CD14-positive monocyte (primary cell): ENCODE results near the gene LDHB. TPM values are rescaled to one million over a fixed set of nuclear protein-coding genes. Genes with fewer than 3 reads are reported as not detected.

Source experiments
- DNase-seq, 3 donors: peaks; one replicate each; pipeline ENCODE4 v3.0.0-alpha.2; 2011 to 2022
- H2AFZ ChIP-seq: 2 replicates; pipeline ENCODE4 v1.6.0; 2012; ENCODE audit warnings: mild to moderate bottlenecking, low read depth, low read length, inconsistent platforms; ENCODE audit not compliant: insufficient read depth, poor library complexity, severe bottlenecking
- H3K27ac ChIP-seq, 2 donors: 1 replicate in 1 of 2; 2 replicates in 1 of 2; pipeline ENCODE4 v1.5.1; 2012 to 2013; ENCODE audit warnings: low read length in 2 of 2, control low read depth in 1 of 2, inconsistent platforms in 1 of 2, low read depth in 1 of 2, mild to moderate bottlenecking in 1 of 2
- H3K27me3 ChIP-seq, 2 donors: one replicate each; pipeline versions ENCODE4 v1.6.0 to v1.6.1; 2011 to 2013; ENCODE audit warnings: low read length in 2 of 2; ENCODE audit not compliant: control insufficient read depth in 2 of 2, insufficient read depth in 2 of 2
- H3K36me3 ChIP-seq, 2 donors: replicated peaks in 1 of 2; 1 replicate in 1 of 2; 2 replicates in 1 of 2; pipeline versions ENCODE4 v1.5.1 to v1.6.1; 2012 to 2013; ENCODE audit warnings: low read length in 2 of 2, control low read depth in 1 of 2, inconsistent platforms in 1 of 2, mild to moderate bottlenecking in 1 of 2; ENCODE audit not compliant: insufficient read depth in 2 of 2, control insufficient read depth in 1 of 2
- H3K4me1 ChIP-seq, 2 donors: 1 replicate in 1 of 2; 2 replicates in 1 of 2; pipeline versions ENCODE4 v1.5.1 to v1.6.1; 2012 to 2013; ENCODE audit warnings: low read length in 2 of 2, control low read depth in 1 of 2, inconsistent platforms in 1 of 2, mild to moderate bottlenecking in 1 of 2, moderate library complexity in 1 of 2; ENCODE audit not compliant: insufficient read depth in 2 of 2, control insufficient read depth in 1 of 2
- H3K4me2 ChIP-seq: replicated peaks from 2 replicates; pipeline ENCODE3; 2012; ENCODE audit warnings: low read length, moderate library complexity, mild to moderate bottlenecking; ENCODE audit not compliant: poor library complexity, severe bottlenecking; ENCODE audit errors: extremely low read depth
- H3K4me3 ChIP-seq, 3 experiments: fragments of 200-600 bp in 1 of 3; sonication (generic) in 1 of 3; replicated peaks in 1 of 3; 1 replicate in 2 of 3; 2 replicates in 1 of 3; pipeline ENCODE4 v1.5.1; 2011 to 2013; ENCODE audit warnings: low read length in 3 of 3, mild to moderate bottlenecking in 3 of 3, control low read depth in 2 of 3, low read depth in 2 of 3, inconsistent platforms in 1 of 3, moderate library complexity in 1 of 3
- H3K79me2 ChIP-seq: 2 replicates; pipeline ENCODE4 v1.6.0; 2012; ENCODE audit warnings: mild to moderate bottlenecking, control low read depth, inconsistent platforms, low read length, moderate library complexity; ENCODE audit not compliant: insufficient read depth
- H3K9ac ChIP-seq: 2 replicates; pipeline ENCODE4 v1.6.0; 2017; ENCODE audit warnings: low read length, mild to moderate bottlenecking; ENCODE audit not compliant: insufficient read depth, poor library complexity, severe bottlenecking
- H3K9me3 ChIP-seq, 2 donors: replicated peaks in 1 of 2; 1 replicate in 1 of 2; 2 replicates in 1 of 2; pipeline versions ENCODE4 v1.5.1 to v1.6.1; 2012 to 2013; ENCODE audit warnings: low read length in 2 of 2, control low read depth in 1 of 2; ENCODE audit not compliant: control insufficient read depth in 1 of 2, insufficient read depth in 1 of 2
- H4K20me1 ChIP-seq: 2 replicates; pipeline ENCODE4 v1.6.0; 2012; ENCODE audit warnings: mild to moderate bottlenecking, low read length, control low read depth, moderate library complexity; ENCODE audit not compliant: insufficient read depth
- H3K27ac Mint-ChIP-seq, 7 donors: one replicate each; pipeline ENCODE4 v1.8.0; 2020; ENCODE audit warnings: mild to moderate bottlenecking in 7 of 7, mixed read lengths in 7 of 7, moderate library complexity in 6 of 7, inconsistent platforms in 2 of 7
- H3K27me3 Mint-ChIP-seq, 3 donors: one replicate each; pipeline ENCODE4 v1.8.0; 2021 to 2022; ENCODE audit warnings: low read depth in 3 of 3, mild to moderate bottlenecking in 3 of 3, mixed read lengths in 3 of 3, moderate library complexity in 3 of 3, inconsistent platforms in 1 of 3
- H3K36me3 Mint-ChIP-seq, 2 donors: one replicate each; pipeline ENCODE4 v1.8.0; 2020; ENCODE audit warnings: mixed read lengths in 2 of 2, inconsistent platforms in 1 of 2, mild to moderate bottlenecking in 1 of 2
- H3K4me1 Mint-ChIP-seq: one replicate; pipeline ENCODE4 v1.8.0; 2020; ENCODE audit warnings: mild to moderate bottlenecking, mixed read lengths
- H3K4me3 Mint-ChIP-seq, 2 donors: one replicate each; pipeline ENCODE4 v1.8.0; 2020; ENCODE audit warnings: mild to moderate bottlenecking in 2 of 2, mixed read lengths in 2 of 2, moderate library complexity in 1 of 2
- H3K9me3 Mint-ChIP-seq, 7 donors: one replicate each; pipeline ENCODE4 v1.8.0; 2020 to 2022; ENCODE audit warnings: mixed read lengths in 7 of 7, mild to moderate bottlenecking in 6 of 7, moderate library complexity in 6 of 7, inconsistent platforms in 2 of 7
- WGBS: methylation state at CpG from one replicate; pipeline ENCODE4 v1.1.5; 2013; ENCODE audit warnings: missing lambda C conversion rate; ENCODE audit not compliant: insufficient coverage; 5-methylcytosine and 5-hydroxymethylcytosine counted together
- intact Hi-C, 2 donors: fragments of 100-400 bp; cut with micrococcal nuclease; formaldehyde crosslinking; loops; one replicate each; pipeline versions ENCODE4 v1.15.0 to v1.15.1; 2023
- polyA plus RNA-seq, 3 donors: library from polyadenylated mRNA; depleted of rRNA in 1 of 3; unstranded in 2 of 3; stranded (reverse) in 1 of 3; fragments of 300-500 nt in 2 of 3; fragments of >200 nt in 1 of 3; fragmentation: Illumina TruSeq in 2 of 3; gene quantifications; 1 replicate in 2 of 3; 2 replicates in 1 of 3; pipeline ENCODE4 v1.2.3, GENCODE V29; 2012 to 2021
- TF ChIP-seq, protein P1 (sequence below): fragments of 200-600 bp; IDR thresholded peaks from one replicate; pipeline ENCODE4 v1.8.0; 2022; ENCODE audit warnings: antibody characterized with exemption, mild to moderate bottlenecking

The LDHB gene
- polyA plus RNA-seq, 3 donors, result 49.6 to 148 (median 121) TPM

- Histone ChIP-seq H3K79me2 (no peaks in the 10 kb centered on the region), H3K27me3 (no peaks in the 10 kb centered on the region), H4K20me1 (no peaks in the 10 kb centered on the region), H2AFZ (no peak overlapping the region), H3K9me3 (no peaks in the 10 kb centered on the region), H3K27ac (no peak overlapping the region), H3K36me3 (no peaks in the 10 kb centered on the region), H3K4me1 (peaks cover 6 to 10% of the 10 kb centered on the region in 2 donors), H3K4me2 (no peak overlapping the region), H3K9ac (no peak overlapping the region), H3K4me3 (no peak overlapping the region)
- intact Hi-C loops, result no loop called here
- no CpG with 5 or more reads among the region's 1 CpG for WGBS
- H3K36me3 Mint-ChIP-seq, result no peaks in the 10 kb centered on the region
- H3K27ac Mint-ChIP-seq, result no peak overlapping the region
- no peak for DNase-seq
- TF ChIP-seq, protein P1, sequence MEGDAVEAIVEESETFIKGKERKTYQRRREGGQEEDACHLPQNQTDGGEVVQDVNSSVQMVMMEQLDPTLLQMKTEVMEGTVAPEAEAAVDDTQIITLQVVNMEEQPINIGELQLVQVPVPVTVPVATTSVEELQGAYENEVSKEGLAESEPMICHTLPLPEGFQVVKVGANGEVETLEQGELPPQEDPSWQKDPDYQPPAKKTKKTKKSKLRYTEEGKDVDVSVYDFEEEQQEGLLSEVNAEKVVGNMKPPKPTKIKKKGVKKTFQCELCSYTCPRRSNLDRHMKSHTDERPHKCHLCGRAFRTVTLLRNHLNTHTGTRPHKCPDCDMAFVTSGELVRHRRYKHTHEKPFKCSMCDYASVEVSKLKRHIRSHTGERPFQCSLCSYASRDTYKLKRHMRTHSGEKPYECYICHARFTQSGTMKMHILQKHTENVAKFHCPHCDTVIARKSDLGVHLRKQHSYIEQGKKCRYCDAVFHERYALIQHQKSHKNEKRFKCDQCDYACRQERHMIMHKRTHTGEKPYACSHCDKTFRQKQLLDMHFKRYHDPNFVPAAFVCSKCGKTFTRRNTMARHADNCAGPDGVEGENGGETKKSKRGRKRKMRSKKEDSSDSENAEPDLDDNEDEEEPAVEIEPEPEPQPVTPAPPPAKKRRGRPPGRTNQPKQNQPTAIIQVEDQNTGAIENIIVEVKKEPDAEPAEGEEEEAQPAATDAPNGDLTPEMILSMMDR, result no peak
- H3K9me3 Mint-ChIP-seq, result peaks cover 0 to 2% (median 0%) of the 10 kb centered on the region in 7 donors
- H3K27me3 Mint-ChIP-seq, result peaks cover 0 to 1% (median under 1%) of the 10 kb centered on the region in 3 donors
- no peak overlapping the region for H3K4me3 Mint-ChIP-seq
- H3K4me1 Mint-ChIP-seq, result no peaks in the 10 kb centered on the region
Measured at GRCh38 chr12:21606175-21606574, 51.5 kb downstream of the LDHB start.

GRCh38 chr12:21604245-21605101 lies 53.2 kb downstream of the LDHB start, which contains the start of gene GYS2:
GYS2 (minus strand) TSS chr12:21604847; CDS start chr12:21604592, 255 bp downstream.
- no peak within 1 kb of the TSS for H3K9ac ChIP-seq
- intact Hi-C loops, result no loop called here
- H3K79me2 ChIP-seq, result no peaks in the 10 kb centered on the region
- H3K36me3 ChIP-seq, result no peaks in the 10 kb centered on the region
- TF ChIP-seq, protein P1, result no peak
- no peak within 1 kb of the TSS for H3K4me3 Mint-ChIP-seq
- H3K27ac ChIP-seq, result no peak within 1 kb of the TSS
- H3K4me2 ChIP-seq, result no peak within 1 kb of the TSS
- WGBS, result no CpG with 5 or more reads among the region's 7 CpGs
- peaks cover 6 to 10% of the 10 kb centered on the region in 2 donors for H3K4me1 ChIP-seq
- no peak within 1 kb of the TSS for H3K4me3 ChIP-seq
- H3K27ac Mint-ChIP-seq, result no peak within 1 kb of the TSS
- H3K27me3 ChIP-seq, result no peaks in the 10 kb centered on the region
- no peaks in the 10 kb centered on the region for H3K36me3 Mint-ChIP-seq
- H3K9me3 Mint-ChIP-seq, result no peaks in the 10 kb centered on the region
- no peak for DNase-seq
- no peaks in the 10 kb centered on the region for H4K20me1 ChIP-seq
- peaks cover 0 to 2% (median 0%) of the 10 kb centered on the region in 3 donors for H3K27me3 Mint-ChIP-seq
- H3K4me1 Mint-ChIP-seq, result no peaks in the 10 kb centered on the region
- H2AFZ ChIP-seq, result no peak within 1 kb of the TSS
- no peaks in the 10 kb centered on the region for H3K9me3 ChIP-seq
